Endothelial cell of umbilical vein (primary cell): ENCODE results near the gene EDA. TPM values are rescaled to one million over a fixed set of nuclear protein-coding genes. Genes with fewer than 3 reads are reported as not detected.

ENCODE experiments used
- BruUV-seq: library from RNA; stranded (reverse); fragments of 400-500 nt; replicated peaks from 2 replicates; lab custom pipeline; 2021; lab: Mats Ljungman, UMichigan
- CTCF ChIA-PET: fragments of 300-600, 350-600 bp; sonication (Branson Sonifier 250); formaldehyde crosslinking; loops from one replicate; lab custom pipeline; 2021; ENCODE audit warnings: antibody characterized with exemption, inconsistent platforms; lab: Charles Lee
- POLR2A ChIA-PET: fragments of 300-600, 350-600 bp; sonication (Branson Sonifier 250); formaldehyde crosslinking; loops from one replicate; lab custom pipeline; 2021; ENCODE audit warnings: antibody characterized with exemption, inconsistent platforms; lab: Charles Lee
- DNase-seq: peaks from one replicate; pipeline ENCODE4 v3.0.0-alpha.2; 2011; ENCODE audit warnings: low read depth, low spot score
- FAIRE-seq: peaks from 2 replicates; lab custom pipeline; 2011; peaks lifted over from hg19 to GRCh38; lab: Jason Lieb, UNC
- H2AFZ ChIP-seq: 2 replicates; pipeline ENCODE4 v1.6.0; 2012; ENCODE audit warnings: low read depth, low read length, control low read depth, inconsistent platforms
- H3K27ac ChIP-seq: 2 replicates; pipeline ENCODE4 v1.5.1; 2011; ENCODE audit warnings: low read depth, mild to moderate bottlenecking, control low read depth, low read length, moderate library complexity; ENCODE audit not compliant: insufficient read depth
- H3K27me3 ChIP-seq, 2 experiments: 2 replicates each; pipeline versions ENCODE4 v1.6.0 to v1.6.1; 2011; ENCODE audit warnings: low read length in 2 of 2, mixed read lengths in 1 of 2; ENCODE audit not compliant: control insufficient read depth in 2 of 2, insufficient read depth in 2 of 2
- H3K36me3 ChIP-seq, 2 experiments: 2 replicates in 1 of 2; 3 replicates in 1 of 2; pipeline ENCODE4 v1.5.1; 2011; ENCODE audit warnings: low read length in 2 of 2, mild to moderate bottlenecking in 1 of 2, moderate library complexity in 1 of 2; ENCODE audit not compliant: control insufficient read depth in 2 of 2, insufficient read depth in 2 of 2; ENCODE audit errors: extremely low read depth in 1 of 2
- H3K4me1 ChIP-seq: 3 replicates; pipeline ENCODE4 v1.5.1; 2011; ENCODE audit warnings: mild to moderate bottlenecking, low read length; ENCODE audit not compliant: control insufficient read depth, insufficient read depth; ENCODE audit errors: extremely low read depth
- H3K4me2 ChIP-seq: 2 replicates; pipeline ENCODE4 v1.6.1; 2011; ENCODE audit warnings: low read length, control low read depth, mixed read lengths; ENCODE audit not compliant: insufficient read depth
- H3K4me3 ChIP-seq, 3 experiments: fragments of 200-600 bp in 1 of 3; sonication (generic), shearing (Covaris generic) in 1 of 3; replicated peaks in 1 of 3; 2 replicates each; pipeline ENCODE4 v1.5.1; 2011 to 2016; ENCODE audit warnings: control low read depth in 3 of 3, low read length in 3 of 3, mild to moderate bottlenecking in 2 of 3, inconsistent platforms in 1 of 3, low read depth in 1 of 3, moderate library complexity in 1 of 3; ENCODE audit not compliant: insufficient read depth in 1 of 3
- H3K79me2 ChIP-seq: 2 replicates; pipeline ENCODE4 v1.6.0; 2012; ENCODE audit warnings: low read length, inconsistent platforms; ENCODE audit not compliant: control insufficient read depth, insufficient read depth
- H3K9ac ChIP-seq: replicated peaks from 2 replicates; pipeline ENCODE3; 2011; ENCODE audit warnings: low read length, control low read depth; ENCODE audit not compliant: insufficient read depth; ENCODE audit errors: extremely low read depth
- H3K9me1 ChIP-seq: replicated peaks from 3 replicates; pipeline ENCODE4 v1.6.0; 2011; ENCODE audit warnings: mild to moderate bottlenecking, low read length; ENCODE audit not compliant: control insufficient read depth, insufficient read depth; ENCODE audit errors: extremely low read depth
- H3K9me3 ChIP-seq: replicated peaks from 2 replicates; pipeline ENCODE4 v1.5.1; 2012; ENCODE audit warnings: low read length, inconsistent platforms; ENCODE audit not compliant: control insufficient read depth, insufficient read depth
- H4K20me1 ChIP-seq: replicated peaks from 2 replicates; pipeline ENCODE3; 2011; ENCODE audit warnings: mild to moderate bottlenecking, low read length; ENCODE audit not compliant: control insufficient read depth, insufficient read depth; ENCODE audit errors: extremely low read depth
- EZH2 ChIP-seq: IDR thresholded peaks from 2 replicates; pipeline ENCODE4 v1.6.1; 2012; ENCODE audit warnings: borderline replicate concordance, low read depth, mild to moderate bottlenecking, moderate library complexity, low read length, inconsistent platforms; ENCODE audit not compliant: severe bottlenecking
- FOS ChIP-seq: IDR thresholded peaks from 2 replicates; pipeline ENCODE4 v1.6.1; 2011; ENCODE audit warnings: mild to moderate bottlenecking, low read length, moderate library complexity, borderline replicate concordance; ENCODE audit not compliant: insufficient read depth
- GATA2 ChIP-seq: IDR thresholded peaks from 2 replicates; pipeline ENCODE4 v1.7.0; 2011; ENCODE audit warnings: low read depth, mild to moderate bottlenecking, moderate library complexity, mixed read lengths, low read length; ENCODE audit not compliant: insufficient read length, insufficient read depth
- JUN ChIP-seq: IDR thresholded peaks from 2 replicates; pipeline ENCODE4 v1.6.1; 2011; ENCODE audit warnings: borderline replicate concordance, low read depth; ENCODE audit not compliant: insufficient read length, insufficient read depth
- MYC ChIP-seq: IDR thresholded peaks from one replicate; pipeline ENCODE4 v1.6.1; 2011; ENCODE audit warnings: mild to moderate bottlenecking, low read depth, low read length
- POLR2A ChIP-seq: IDR thresholded peaks from 2 replicates; pipeline ENCODE4 v1.6.1; 2012; ENCODE audit warnings: low read depth, mild to moderate bottlenecking, control low read depth, low read length
- POLR2AphosphoS5 ChIP-seq: IDR thresholded peaks from 2 replicates; pipeline ENCODE4 v1.6.1; 2012; ENCODE audit warnings: low read depth, mild to moderate bottlenecking, control low read depth, low read length, moderate library complexity; ENCODE audit not compliant: insufficient read depth
- dilution Hi-C: fragments of 300-500 bp; cut with MboI; formaldehyde crosslinking; loops from one replicate; pipeline ENCODE4 v1.15.0; 2019; ENCODE audit warnings: low sequenced_read_pairs; ENCODE audit not compliant: extremely low pct_ligation_motif_present
- intact Hi-C: fragments of 100-400 bp; cut with micrococcal nuclease; formaldehyde crosslinking; loops from one replicate; pipeline ENCODE4 v1.10.0; 2022
- polyA plus RNA-seq, 4 experiments: library from polyadenylated mRNA; depleted of rRNA in 3 of 4; stranded (reverse) in 3 of 4; unstranded in 1 of 4; fragments of >200 nt; gene quantifications; 2 replicates each; pipeline versions ENCODE4 v1.2.1 to v1.2.3, GENCODE V29; 2011 to 2012; ENCODE audit warnings: missing spikeins in 1 of 4
- total RNA-seq: library from RNA; stranded (reverse); gene quantifications from 2 replicates; pipeline ENCODE4 v1.2.3, GENCODE V29; 2021
- TF ChIP-seq, protein P1 (sequence below), 2 donors: IDR thresholded peaks; 1 replicate in 1 of 2; 2 replicates in 1 of 2; pipeline ENCODE4 v1.5.1; 2011; ENCODE audit warnings: low read length in 2 of 2, mild to moderate bottlenecking in 2 of 2, moderate library complexity in 2 of 2, control low read depth in 1 of 2, inconsistent platforms in 1 of 2, low read depth in 1 of 2; ENCODE audit not compliant: insufficient read depth in 1 of 2; ENCODE audit errors: extremely low read depth in 1 of 2
- TF ChIP-seq, protein P2 (sequence below): IDR thresholded peaks from 2 replicates; pipeline ENCODE4 v1.6.1; 2011; ENCODE audit not compliant: insufficient read depth, insufficient read length

The EDA gene
- total and polyA plus RNA-seq, 2 donors (not counting 3 experiments of a cell fraction or from before 2014, with no cell fraction given) = 0.37 to 1.2 TPM

DNA sequence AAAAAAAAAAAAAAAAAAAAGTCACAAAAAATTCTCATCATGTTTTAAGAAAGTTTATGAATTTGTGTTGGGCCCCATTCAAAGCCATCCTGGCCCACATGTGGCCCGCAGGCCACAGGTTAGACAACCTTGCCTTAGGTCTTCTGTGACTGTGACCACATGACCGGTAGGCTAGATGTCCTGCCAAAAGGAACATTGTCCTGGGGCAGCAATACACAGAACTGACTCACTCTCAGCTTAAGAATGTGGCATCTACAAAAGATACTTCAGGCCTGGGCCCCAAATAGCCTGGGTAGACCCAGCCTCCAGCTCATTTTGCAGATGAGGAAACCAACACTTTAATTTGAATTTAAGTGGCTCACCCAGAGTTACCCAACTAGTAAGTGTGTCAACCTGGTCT lies 423.8 kb downstream of the EDA start:
- no TSS peak for BruUV-seq
- Histone ChIP-seq H3K4me3 (no peak overlapping the region), H3K27me3 (no peaks in the 10 kb centered on the region), H3K4me2 (no peak overlapping the region), H3K79me2 (no peaks in the 10 kb centered on the region), H3K9me3 (no peaks in the 10 kb centered on the region), H3K9me1 (no peaks in the 10 kb centered on the region), H3K4me1 (peaks cover 4% of the 10 kb centered on the region), H3K36me3 (no peaks in the 10 kb centered on the region), H4K20me1 (no peaks in the 10 kb centered on the region), H3K27ac (no peak overlapping the region), H3K9ac (no peak overlapping the region), H2AFZ (no peak overlapping the region)
- dilution Hi-C loops = no loop called here
- ChIA-PET CTCF (interaction anchor here (0.7 to 9.0 kb wide), 4 partner anchors 9 to 615 kb away, joined by 3 to 207 read pairs (median 4); no protein-coding TSS in a partner anchor), POLR2A (interaction anchor here (0.6 kb wide), 1 partner anchor 53 kb away, joined by 3 read pairs; no protein-coding TSS in a partner anchor)
- intact Hi-C loops = no loop called here
- DNase-seq = no peak
- TF ChIP-seq GATA2 = no peak
- TF ChIP-seq POLR2AphosphoS5 = no peak
- TF ChIP-seq MYC = no peak
- TF ChIP-seq JUN = no peak
- no peak for TF ChIP-seq POLR2A
- TF ChIP-seq, protein P1, sequence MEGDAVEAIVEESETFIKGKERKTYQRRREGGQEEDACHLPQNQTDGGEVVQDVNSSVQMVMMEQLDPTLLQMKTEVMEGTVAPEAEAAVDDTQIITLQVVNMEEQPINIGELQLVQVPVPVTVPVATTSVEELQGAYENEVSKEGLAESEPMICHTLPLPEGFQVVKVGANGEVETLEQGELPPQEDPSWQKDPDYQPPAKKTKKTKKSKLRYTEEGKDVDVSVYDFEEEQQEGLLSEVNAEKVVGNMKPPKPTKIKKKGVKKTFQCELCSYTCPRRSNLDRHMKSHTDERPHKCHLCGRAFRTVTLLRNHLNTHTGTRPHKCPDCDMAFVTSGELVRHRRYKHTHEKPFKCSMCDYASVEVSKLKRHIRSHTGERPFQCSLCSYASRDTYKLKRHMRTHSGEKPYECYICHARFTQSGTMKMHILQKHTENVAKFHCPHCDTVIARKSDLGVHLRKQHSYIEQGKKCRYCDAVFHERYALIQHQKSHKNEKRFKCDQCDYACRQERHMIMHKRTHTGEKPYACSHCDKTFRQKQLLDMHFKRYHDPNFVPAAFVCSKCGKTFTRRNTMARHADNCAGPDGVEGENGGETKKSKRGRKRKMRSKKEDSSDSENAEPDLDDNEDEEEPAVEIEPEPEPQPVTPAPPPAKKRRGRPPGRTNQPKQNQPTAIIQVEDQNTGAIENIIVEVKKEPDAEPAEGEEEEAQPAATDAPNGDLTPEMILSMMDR (IDR thresholded peaks at IDR 0.05; ENCODE audit: extremely low read depth in 1 of 2, insufficient read depth in 1 of 2, low read depth in 1 of 2, low read length in 2 of 2) = no peak
- no peak for TF ChIP-seq EZH2
- TF ChIP-seq FOS = no peak
- TF ChIP-seq, protein P2, sequence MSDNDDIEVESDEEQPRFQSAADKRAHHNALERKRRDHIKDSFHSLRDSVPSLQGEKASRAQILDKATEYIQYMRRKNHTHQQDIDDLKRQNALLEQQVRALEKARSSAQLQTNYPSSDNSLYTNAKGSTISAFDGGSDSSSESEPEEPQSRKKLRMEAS = no peak
- no peak for FAIRE-seq
